ENCODE data around the gene TRIOBP. TPM values are rescaled to one million over a fixed set of nuclear protein-coding genes. Genes with fewer than 3 reads are reported as not detected.

TRIOBP gene
- total RNA-seq, 2 experiments from 2014 or later, result 40.9 to 42.7 TPM

DNA sequence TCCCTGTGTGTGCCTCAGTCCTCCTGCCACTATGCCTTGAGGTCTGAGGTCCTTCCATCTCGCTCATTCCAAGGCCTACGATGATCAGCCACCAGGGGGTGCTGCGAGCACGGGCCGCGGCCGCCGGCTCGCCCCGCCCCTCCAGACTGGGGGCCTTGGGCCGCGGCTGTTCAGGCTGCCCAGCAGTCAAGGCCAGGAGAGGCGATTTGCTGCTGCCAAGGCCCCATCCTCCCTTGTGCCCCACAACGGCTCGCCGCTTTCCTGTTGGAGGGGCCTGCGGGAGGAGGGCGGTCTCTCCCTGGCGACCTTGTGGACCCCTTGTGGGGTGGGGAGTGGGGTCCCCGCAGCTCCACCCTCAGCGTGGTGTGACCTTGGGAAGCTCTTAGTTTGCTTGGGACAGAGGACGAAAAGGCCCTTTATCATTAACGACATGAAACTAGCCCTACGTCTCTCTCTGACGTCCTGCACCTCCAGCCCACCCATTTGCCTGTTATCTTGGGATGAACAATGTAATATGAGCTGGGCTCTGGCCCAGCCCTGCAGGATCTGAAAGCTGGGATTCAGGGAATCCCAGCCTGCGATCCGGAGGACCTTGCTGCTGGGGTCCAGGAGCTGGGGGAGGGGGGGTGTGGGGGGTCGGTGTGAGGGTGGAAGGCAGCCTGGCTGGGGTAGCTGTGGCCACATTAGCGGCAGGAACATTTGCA lies 121.0 kb downstream of the TRIOBP start:
- no peak overlapping the region for H3K4me3 Mint-ChIP-seq

DNA sequence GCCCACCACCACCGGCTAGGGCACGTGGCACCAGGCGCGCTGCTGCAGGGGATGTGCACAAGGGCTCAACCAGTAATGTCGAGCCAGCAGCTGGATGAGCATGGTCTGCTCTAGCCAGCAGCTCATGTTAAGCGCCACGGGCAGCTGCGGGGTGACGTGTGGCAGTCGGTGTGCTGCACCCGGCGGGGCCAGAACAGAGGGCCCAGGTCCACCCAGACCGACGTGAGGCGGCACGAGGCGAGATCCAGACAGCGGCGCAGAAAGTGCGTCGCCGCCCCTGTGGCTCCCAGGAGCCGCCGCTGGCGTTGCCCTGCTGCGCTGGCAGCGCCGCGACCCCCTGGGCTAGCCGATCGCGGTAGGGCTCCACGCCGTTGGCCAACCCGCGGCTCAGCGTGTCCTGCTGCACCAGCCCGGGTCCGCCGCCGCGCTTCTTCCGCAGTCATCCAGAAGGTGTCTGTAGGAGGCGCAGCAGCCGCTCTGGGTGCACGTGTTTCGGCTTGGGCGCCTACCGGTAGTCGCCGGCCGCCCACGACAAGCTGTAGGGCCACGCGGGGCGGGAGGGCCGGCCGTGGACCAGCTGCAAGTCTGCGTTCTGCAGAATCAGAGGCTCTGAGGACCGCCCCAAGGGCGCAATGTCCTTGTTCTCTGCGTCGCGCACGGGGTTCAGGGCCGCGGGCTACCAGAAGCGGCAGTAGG lies 121.7 kb downstream of the TRIOBP start:
- peak overlapping the region; percentile 39 for H3K4me3 Mint-ChIP-seq
- H3K27me3 Mint-ChIP-seq, result peaks cover 26% of the 10 kb centered on the region
- no peaks in the 10 kb centered on the region for H3K9me3 Mint-ChIP-seq

More for the DNA sequence above, 121.0 kb downstream of the TRIOBP start:
- H3K27me3 Mint-ChIP-seq, result peaks cover 25% of the 10 kb centered on the region
- no peak overlapping the region for H3K27ac Mint-ChIP-seq
- no peaks in the 10 kb centered on the region for H3K9me3 Mint-ChIP-seq
- H3K36me3 Mint-ChIP-seq (ENCODE audit: low read depth), result peaks cover 4% of the 10 kb centered on the region
- ChIA-PET POLR2A (interaction anchor here (0.8 to 2.0 kb wide), 6 partner anchors 8 to 45 kb away, joined by 3 to 11 read pairs (median 3); partner anchors contain the start of genes EIF3L and GCAT), CTCF (interaction anchor here (0.7 to 6.4 kb wide), 19 partner anchors 8 to 478 kb away, joined by 3 to 141 read pairs (median 6); partner anchors contain the start of genes ANKRD54, C22orf23, EIF3L and GCAT)
- H3K4me1 Mint-ChIP-seq, result peaks cover 12% of the 10 kb centered on the region
- peak; percentile 84 for DNase-seq

DNA sequence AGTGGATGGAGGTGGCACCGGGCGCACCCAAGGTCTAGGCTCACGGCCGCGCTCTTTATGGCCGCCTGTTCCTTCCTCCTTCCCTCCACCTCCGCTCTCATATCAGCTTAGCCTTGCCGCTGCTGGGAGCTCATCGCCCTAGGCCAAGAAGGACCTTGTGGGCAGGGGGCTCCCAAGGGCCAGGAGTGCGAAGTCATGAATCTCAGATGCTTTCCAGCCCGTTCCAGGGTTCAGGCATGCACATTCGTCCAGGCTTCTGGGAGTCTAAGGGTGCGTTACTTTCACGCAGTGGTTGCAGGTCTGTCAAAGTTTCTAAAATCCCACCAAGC lies 122.2 kb downstream of the TRIOBP start:
- Mint-ChIP-seq H3K27me3 (peaks cover 26% of the 10 kb centered on the region), H3K27ac (no peak overlapping the region), H3K36me3 (ENCODE audit: low read depth) (peaks cover 4% of the 10 kb centered on the region), H3K4me1 (peaks cover 12% of the 10 kb centered on the region), H3K9me3 (no peaks in the 10 kb centered on the region), H3K4me3 (peak overlapping the region; percentile 6)
- POLR2A ChIA-PET, result interaction anchor here (0.8 to 2.0 kb wide), 4 partner anchors 8 to 25 kb away, joined by 3 to 11 read pairs (median 4); partner anchors contain the start of genes ANKRD54 and GCAT
- CTCF ChIA-PET, result interaction anchor here (0.6 to 6.4 kb wide), 14 partner anchors 10 to 156 kb away, joined by 3 to 141 read pairs (median 6); partner anchors contain the start of genes ANKRD54, C22orf23, GCAT and POLR2F
- no peak for DNase-seq

More for the DNA sequence above, 121.7 kb downstream of the TRIOBP start:
- H3K27ac Mint-ChIP-seq, result no peak overlapping the region
- H3K4me1 Mint-ChIP-seq, result peaks cover 12% of the 10 kb centered on the region
- DNase-seq, result peak; percentile 76
- H3K36me3 Mint-ChIP-seq (ENCODE audit: low read depth), result peaks cover 4% of the 10 kb centered on the region
- ChIA-PET POLR2A (interaction anchor here (0.8 to 2.0 kb wide), 7 partner anchors 8 to 45 kb away, joined by 3 to 11 read pairs (median 3); partner anchors contain the start of genes ANKRD54, EIF3L and GCAT), CTCF (interaction anchor here (0.6 to 6.4 kb wide), 19 partner anchors 10 to 214 kb away, joined by 3 to 141 read pairs (median 5); partner anchors contain the start of genes ANKRD54, C22orf23, GCAT and POLR2F)

DNA sequence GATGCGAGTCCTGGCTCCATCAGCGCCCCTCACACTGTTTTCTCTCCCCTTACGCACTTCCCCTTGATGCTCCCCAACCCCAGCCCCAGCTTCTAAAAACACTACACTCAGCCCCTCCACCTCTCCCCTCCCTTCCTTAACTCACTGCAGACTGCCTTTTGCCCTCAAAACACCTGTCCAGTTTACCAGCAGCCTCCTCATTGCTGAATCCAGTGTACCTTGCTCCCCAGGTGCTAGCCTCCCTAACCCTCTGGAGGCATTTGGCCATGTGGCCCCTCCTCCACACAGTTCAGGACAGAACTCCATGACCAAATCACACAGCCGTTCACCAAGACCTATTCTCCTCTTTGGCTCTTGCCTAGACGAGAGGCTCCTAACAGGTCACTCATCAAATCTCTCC lies 123.5 kb downstream of the TRIOBP start:
- Mint-ChIP-seq H3K4me3 (no peak overlapping the region), H3K27me3 (peaks cover 26% of the 10 kb centered on the region), H3K4me1 (peaks cover 15% of the 10 kb centered on the region), H3K36me3 (ENCODE audit: low read depth) (peaks cover 4% of the 10 kb centered on the region), H3K27ac (no peak overlapping the region), H3K9me3 (no peaks in the 10 kb centered on the region)
- no peak for DNase-seq
- CTCF ChIA-PET, result interaction anchor here (0.7 to 6.4 kb wide), 4 partner anchors 12 to 41 kb away, joined by 3 to 141 read pairs (median 40); partner anchors contain the start of genes ANKRD54 and GCAT
- POLR2A ChIA-PET, result no interaction called here

DNA sequence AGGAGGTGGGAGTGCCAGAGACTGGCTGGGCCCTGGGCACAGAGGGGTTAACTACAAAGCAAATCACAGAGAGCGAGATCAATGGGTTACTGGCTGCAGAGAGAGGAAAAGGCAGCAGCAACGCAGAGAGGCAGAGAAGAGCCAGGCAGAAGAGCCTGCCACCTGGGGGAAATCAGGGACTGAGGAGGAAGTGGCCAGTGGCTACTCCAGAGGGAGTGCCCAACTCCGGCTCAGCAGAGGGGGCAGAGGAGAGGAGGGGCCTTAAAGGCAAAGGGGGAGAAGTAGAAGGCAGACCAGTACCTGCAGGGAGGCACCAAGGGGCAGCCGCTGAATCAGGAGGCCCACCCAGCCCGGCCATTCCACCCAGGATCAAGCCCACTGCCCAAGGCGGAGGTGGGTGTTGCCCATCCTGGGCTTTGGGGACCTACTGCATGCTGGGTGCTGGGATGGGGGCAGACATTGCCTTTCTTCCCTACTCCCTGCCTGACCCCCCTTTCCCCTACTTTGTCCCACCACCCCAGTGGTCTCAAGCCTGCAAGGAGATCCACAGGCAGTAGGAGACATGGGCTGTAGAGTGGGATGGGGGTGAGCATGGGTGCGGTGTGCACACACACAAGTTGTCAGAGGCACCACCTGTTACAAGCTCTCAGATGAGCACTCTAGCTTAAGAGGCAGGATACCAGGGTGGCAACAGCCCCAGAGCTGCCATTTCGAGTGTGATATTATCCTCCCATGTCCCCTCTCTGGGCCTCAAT lies 125.4 kb downstream of the TRIOBP start:
- DNase-seq, result no peak
- Mint-ChIP-seq H3K27me3 (peaks cover 26% of the 10 kb centered on the region), H3K4me3 (no peak overlapping the region), H3K9me3 (no peaks in the 10 kb centered on the region), H3K4me1 (peaks cover 20% of the 10 kb centered on the region), H3K27ac (no peak overlapping the region), H3K36me3 (ENCODE audit: low read depth) (peaks cover 3% of the 10 kb centered on the region)
- ChIA-PET CTCF (interaction anchor here (3.1 kb wide), 1 partner anchor 41 kb away, joined by 8 read pairs; no protein-coding TSS in a partner anchor), POLR2A (interaction anchor here (0.8 to 1.5 kb wide), 3 partner anchors 13 to 39 kb away, joined by 3 to 4 read pairs (median 3); partner anchors contain the start of gene GCAT)

DNA sequence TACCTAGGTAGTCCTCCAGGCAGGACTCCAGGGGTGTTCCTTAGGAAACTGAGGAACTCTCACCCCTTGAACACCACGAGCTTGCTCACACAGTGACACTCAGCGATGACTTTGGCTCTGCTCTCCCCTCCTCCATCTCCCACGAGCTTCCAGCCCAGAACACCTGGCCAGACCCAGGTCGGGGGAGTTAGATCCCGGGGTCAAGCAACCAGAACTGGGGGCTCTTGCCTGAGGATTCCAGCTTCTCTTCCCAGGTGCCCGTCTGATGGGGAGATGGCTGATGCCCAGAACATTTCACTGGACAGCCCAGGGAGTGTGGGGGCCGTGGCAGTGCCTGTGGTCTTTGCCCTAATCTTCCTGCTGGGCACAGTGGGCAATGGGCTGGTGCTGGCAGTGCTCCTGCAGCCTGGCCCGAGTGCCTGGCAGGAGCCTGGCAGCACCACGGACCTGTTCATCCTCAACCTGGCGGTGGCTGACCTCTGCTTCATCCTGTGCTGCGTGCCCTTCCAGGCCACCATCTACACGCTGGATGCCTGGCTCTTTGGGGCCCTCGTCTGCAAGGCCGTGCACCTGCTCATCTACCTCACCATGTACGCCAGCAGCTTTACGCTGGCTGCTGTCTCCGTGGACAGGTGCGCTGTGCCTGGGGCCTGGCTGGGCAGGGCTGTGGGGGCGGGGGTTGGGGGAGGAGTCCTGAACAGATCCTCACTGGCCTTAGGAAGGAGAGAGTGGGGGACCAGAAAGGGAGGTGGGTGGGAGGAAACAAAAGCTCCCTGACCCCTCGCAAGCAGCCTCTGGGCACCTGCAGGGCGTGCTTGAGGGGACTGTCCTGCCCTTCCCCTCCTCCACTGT lies 126.5 kb downstream of the TRIOBP start, which contains the start of gene GALR3:
Gene GALR3, plus strand, starts transcription at position 249 of the 852 bp plus-strand sequence. Its CDS starts 25 bp downstream, at position 274.
- Mint-ChIP-seq H3K27me3 (peaks cover 24% of the 10 kb centered on the region), H3K4me1 (peaks cover 14% of the 10 kb centered on the region), H3K9me3 (no peaks in the 10 kb centered on the region), H3K27ac (no peak within 1 kb of the TSS), H3K4me3 (peak within 1 kb of the TSS; percentile 67), H3K36me3 (ENCODE audit: low read depth) (peaks cover 4% of the 10 kb centered on the region)
- POLR2A ChIA-PET, result interaction anchor here (0.8 to 2.5 kb wide), 4 partner anchors 12 to 38 kb away, joined by 3 to 9 read pairs (median 4); partner anchors contain the start of genes ANKRD54 and GCAT
- CTCF ChIA-PET, result interaction anchor here (0.5 to 3.1 kb wide), 6 partner anchors 21 to 123 kb away, joined by 3 to 8 read pairs (median 4); partner anchors contain the start of genes ANKRD54 and MICALL1
- DNase-seq, result no peak

DNA sequence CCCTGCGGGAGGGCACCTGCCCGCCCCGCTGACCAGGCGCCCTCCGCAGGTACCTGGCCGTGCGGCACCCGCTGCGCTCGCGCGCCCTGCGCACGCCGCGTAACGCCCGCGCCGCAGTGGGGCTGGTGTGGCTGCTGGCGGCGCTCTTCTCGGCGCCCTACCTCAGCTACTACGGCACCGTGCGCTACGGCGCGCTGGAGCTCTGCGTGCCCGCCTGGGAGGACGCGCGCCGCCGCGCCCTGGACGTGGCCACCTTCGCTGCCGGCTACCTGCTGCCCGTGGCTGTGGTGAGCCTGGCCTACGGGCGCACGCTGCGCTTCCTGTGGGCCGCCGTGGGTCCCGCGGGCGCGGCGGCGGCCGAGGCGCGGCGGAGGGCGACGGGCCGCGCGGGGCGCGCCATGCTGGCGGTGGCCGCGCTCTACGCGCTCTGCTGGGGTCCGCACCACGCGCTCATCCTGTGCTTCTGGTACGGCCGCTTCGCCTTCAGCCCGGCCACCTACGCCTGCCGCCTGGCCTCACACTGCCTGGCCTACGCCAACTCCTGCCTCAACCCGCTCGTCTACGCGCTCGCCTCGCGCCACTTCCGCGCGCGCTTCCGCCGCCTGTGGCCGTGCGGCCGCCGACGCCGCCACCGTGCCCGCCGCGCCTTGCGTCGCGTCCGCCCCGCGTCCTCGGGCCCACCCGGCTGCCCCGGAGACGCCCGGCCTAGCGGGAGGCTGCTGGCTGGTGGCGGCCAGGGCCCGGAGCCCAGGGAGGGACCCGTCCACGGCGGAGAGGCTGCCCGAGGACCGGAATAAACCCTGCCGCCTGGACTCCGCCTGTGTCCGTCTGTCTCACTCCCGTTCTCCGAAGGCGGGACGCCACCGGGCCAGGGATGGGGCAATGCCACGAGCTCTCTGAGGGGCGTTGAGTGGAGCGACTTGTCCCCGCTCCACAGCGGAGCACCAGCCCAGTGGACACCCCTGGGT lies 128.1 kb downstream of the TRIOBP start:
- no peak overlapping the region for H3K27ac Mint-ChIP-seq
- ChIA-PET CTCF (interaction anchor here (0.6 to 3.1 kb wide), 8 partner anchors 8 to 393 kb away, joined by 3 to 8 read pairs (median 3); partner anchors contain the start of genes ANKRD54 and MICALL1), POLR2A (interaction anchor here (1.7 to 2.5 kb wide), 2 partner anchors 16 to 19 kb away, joined by 9 to 11 read pairs; partner anchors contain the start of genes ANKRD54 and GCAT)
- H3K4me1 Mint-ChIP-seq, result peaks cover 8% of the 10 kb centered on the region
- no peaks in the 10 kb centered on the region for H3K9me3 Mint-ChIP-seq
- no peak for DNase-seq
- H3K36me3 Mint-ChIP-seq (ENCODE audit: low read depth), result peaks cover 4% of the 10 kb centered on the region
- H3K27me3 Mint-ChIP-seq, result peaks cover 18% of the 10 kb centered on the region
- peak overlapping the region; percentile 72 for H3K4me3 Mint-ChIP-seq

Other genes starting within 250 kb of the TRIOBP start
- gene MFNG, start 210.7 kb upstream of the TRIOBP start, total RNA-seq, result 100 to 1,000 TPM; 200 to 203 TPM
- gene CARD10, start 177.6 kb upstream of the TRIOBP start, total RNA-seq, result under 1 TPM in 1 of 2 experiments, not detected in 1; 0.08 TPM
- gene CDC42EP1, start 136.6 kb upstream of the TRIOBP start, total RNA-seq, result 1 to 10 TPM in 1 of 2 experiments, under 1 TPM in 1; 0.95 to 1.1 TPM
- not detected for gene LGALS2, start 117.0 kb upstream of the TRIOBP start, total RNA-seq
- gene GGA1, start 88.2 kb upstream of the TRIOBP start, total RNA-seq, result 10 to 100 TPM; 59.5 to 64.4 TPM
- gene SH3BP1, start 57.4 kb upstream of the TRIOBP start, total RNA-seq, result 100 to 1,000 TPM; 161 to 162 TPM
- gene PDXP, start 38.3 kb upstream of the TRIOBP start, total RNA-seq, result 10 to 100 TPM; 19.1 to 21.6 TPM
- gene LGALS1, start 21.4 kb upstream of the TRIOBP start, total RNA-seq, result 1,000 to 10,000 TPM; 2,209 to 2,240 TPM
- gene NOL12, start 10.7 kb upstream of the TRIOBP start, total RNA-seq, result 10 to 100 TPM; 36.6 to 36.9 TPM
- 10 to 100 TPM; 13.2 to 14.1 TPM for gene GCAT, start 110.9 kb downstream of the TRIOBP start, total RNA-seq
- not detected for gene GALR3, start 126.3 kb downstream of the TRIOBP start, total RNA-seq
- 10 to 100 TPM; 22.1 TPM for gene ANKRD54, start 147.3 kb downstream of the TRIOBP start, total RNA-seq
- gene EIF3L, start 152.4 kb downstream of the TRIOBP start, total RNA-seq, result 100 to 1,000 TPM; 331 to 348 TPM
- 10 to 100 TPM; 21.8 to 24.1 TPM for gene MICALL1, start 209.2 kb downstream of the TRIOBP start, total RNA-seq